ENCODE measurements around the gene CHGA.

CHGA gene

DNA sequence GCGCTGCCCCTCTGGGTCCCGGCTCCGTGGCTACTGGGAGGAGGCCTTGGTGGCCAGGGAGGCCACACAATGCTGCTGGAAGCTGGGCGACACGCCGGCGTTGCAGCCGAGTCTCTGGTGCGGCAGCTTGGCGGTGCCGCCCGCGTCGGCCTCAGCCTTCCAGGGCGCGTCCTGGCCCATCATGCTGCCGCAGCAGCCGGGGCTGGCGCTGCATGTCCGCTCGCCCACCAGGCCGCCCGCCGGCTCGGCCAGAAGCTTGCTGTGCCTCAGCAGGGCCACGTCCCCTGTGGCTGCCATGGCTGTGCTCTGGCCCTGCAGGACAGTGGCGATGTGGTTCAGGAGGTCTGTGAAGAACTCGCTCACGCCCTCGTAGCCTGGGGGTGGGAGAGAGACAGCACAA is 18.6 kb downstream of the CHGA start:
- CTCF ChIA-PET = no interaction called here
- H3K27ac ChIP-seq = no peak overlapping the region
- DNase-seq (ENCODE audit: low spot score) = no peak
- TF ChIP-seq, protein P1, sequence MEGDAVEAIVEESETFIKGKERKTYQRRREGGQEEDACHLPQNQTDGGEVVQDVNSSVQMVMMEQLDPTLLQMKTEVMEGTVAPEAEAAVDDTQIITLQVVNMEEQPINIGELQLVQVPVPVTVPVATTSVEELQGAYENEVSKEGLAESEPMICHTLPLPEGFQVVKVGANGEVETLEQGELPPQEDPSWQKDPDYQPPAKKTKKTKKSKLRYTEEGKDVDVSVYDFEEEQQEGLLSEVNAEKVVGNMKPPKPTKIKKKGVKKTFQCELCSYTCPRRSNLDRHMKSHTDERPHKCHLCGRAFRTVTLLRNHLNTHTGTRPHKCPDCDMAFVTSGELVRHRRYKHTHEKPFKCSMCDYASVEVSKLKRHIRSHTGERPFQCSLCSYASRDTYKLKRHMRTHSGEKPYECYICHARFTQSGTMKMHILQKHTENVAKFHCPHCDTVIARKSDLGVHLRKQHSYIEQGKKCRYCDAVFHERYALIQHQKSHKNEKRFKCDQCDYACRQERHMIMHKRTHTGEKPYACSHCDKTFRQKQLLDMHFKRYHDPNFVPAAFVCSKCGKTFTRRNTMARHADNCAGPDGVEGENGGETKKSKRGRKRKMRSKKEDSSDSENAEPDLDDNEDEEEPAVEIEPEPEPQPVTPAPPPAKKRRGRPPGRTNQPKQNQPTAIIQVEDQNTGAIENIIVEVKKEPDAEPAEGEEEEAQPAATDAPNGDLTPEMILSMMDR (conservative IDR thresholded peaks at IDR 0.05; ENCODE audit: low read depth) = no peak
- POLR2A ChIA-PET (ENCODE audit: low non-redundant PET) = no interaction called here

DNA sequence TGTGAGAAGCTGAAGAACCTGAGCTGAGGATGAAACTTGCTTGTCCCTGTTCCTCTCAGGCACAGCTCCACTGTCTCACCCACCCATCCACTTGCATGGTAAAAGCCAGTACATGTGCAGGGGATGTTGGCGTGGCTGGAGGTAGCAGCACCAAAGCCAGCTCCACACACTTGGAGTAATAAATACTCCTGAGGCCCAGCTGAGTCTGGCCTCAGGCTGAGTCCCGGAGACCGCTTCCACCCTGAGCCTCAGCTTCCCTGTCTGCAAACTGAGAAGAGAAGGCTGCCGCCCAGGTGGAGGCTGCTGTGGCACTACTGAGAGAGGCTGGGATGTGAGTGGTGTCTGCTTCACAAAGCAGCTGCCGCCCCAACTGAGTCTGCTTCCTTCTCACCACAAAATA is 19.2 kb downstream of the CHGA start:
- DNase-seq (ENCODE audit: low spot score) = no peak
- TF ChIP-seq, protein P1 (conservative IDR thresholded peaks at IDR 0.05; ENCODE audit: low read depth) = no peak
- peak overlapping the region; percentile 15; the same call in 1 of the 2 replicates for H3K27ac ChIP-seq
- ChIA-PET POLR2A (ENCODE audit: low non-redundant PET) (no interaction called here), CTCF (no interaction called here)

DNA sequence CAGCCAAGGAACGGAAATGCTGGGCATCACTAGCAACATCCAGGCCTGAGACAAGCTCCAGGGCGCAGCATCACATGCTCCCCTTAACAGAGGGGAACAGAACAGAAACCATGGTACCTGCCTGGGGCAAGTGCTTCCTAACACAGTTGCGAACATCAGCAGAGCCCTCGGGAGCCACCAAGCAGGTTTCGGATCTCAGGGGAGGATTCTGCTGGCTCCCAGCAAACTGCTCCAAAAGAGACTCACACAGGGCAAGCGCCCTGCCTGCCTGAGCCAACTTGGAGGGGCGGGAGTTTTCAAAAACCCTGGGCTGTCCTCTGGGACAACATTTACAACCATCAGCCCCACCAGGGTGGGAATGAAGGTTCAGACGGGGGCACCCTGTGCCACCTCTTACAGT is 19.6 kb downstream of the CHGA start:
- DNase-seq (ENCODE audit: low spot score) = no peak
- TF ChIP-seq, protein P1 (conservative IDR thresholded peaks at IDR 0.05; ENCODE audit: low read depth) = no peak
- peak overlapping the region; percentile 15; the same call in 1 of the 2 replicates for H3K27ac ChIP-seq
- ChIA-PET CTCF (no interaction called here), POLR2A (ENCODE audit: low non-redundant PET) (no interaction called here)

DNA sequence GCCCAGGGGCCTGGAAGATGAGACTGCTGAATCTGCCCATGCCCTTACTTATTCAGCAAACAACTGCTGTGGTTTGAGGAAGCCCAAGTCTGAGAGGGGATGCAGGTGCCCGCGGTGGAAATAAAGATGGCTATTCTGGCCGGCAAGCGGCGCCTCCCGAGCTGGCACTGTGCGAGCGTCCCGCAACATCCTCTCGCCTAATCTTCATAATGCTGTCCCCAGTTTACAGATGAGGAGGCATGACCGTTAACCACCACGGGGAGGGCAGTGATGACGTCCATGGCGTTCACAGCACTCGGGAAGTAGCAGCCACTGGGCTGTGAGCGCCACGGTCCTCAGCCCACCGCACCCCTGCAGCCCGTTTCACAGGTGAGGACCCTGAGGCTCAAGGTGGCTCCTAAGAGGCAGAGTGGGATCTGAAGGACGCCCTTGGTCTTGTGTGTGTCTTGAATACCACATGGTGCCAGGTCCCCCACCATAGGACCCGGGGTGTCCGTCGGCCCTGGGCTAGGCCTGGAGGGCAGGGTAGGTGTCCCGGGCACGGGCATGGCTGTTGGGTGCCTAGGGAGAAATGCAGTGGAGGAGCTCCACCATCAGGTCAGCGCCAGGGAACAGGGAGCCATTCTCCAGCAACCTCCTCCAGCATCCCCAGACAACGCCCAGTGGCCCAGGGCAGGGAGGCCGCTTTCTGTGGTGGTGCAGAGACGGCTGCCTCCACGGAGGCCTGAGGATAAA is 20.2 kb downstream of the CHGA start:
- 0 out of 2 replicates have a peak overlapping the region, but pooled peaks have one; percentile 15 for H3K27ac ChIP-seq
- POLR2A ChIA-PET (ENCODE audit: low non-redundant PET) = no interaction called here
- DNase-seq (ENCODE audit: low spot score) = no peak
- CTCF ChIA-PET = no interaction called here
- TF ChIP-seq, protein P1 (conservative IDR thresholded peaks at IDR 0.05; ENCODE audit: low read depth) = no peak

DNA sequence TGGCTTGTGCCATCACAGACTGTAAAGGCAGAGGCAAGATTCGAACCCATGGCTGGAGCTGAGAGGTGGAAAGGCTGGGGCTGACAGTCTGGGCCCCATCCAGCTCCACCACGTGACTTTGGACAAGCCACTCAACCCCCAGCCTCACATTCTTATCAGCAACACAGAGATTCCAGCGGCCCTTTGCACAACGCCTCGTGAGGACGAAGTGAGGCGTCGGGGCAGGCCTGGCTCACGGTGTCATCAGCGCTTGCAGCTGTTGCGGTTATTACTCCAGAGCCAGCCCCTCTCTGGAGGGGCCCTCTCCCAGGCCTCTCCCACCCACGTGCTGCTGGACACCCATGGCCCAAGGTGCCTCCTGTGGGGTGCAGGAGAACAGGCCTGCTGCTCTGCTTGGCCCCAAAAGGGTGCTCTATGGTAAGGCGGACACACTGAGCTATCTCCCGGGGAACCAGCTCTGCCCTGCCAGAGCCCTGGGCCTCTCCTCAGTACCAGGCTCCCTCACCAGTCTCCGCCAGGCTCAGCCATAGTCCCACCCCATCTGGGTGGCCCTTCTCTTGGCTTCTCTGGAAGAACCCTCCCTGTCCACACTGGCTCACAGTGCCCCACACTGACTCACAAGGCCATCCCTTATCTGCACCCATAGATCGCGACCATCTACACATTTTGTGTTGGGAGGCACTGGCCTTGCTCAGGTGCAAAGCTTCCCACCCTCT is 21.1 kb downstream of the CHGA start:
- no peak overlapping the region for H3K27ac ChIP-seq
- TF ChIP-seq, protein P1 (conservative IDR thresholded peaks at IDR 0.05; ENCODE audit: low read depth) = no peak
- POLR2A ChIA-PET (ENCODE audit: low non-redundant PET) = no interaction called here
- no peak for DNase-seq (ENCODE audit: low spot score)
- CTCF ChIA-PET = interaction anchor here (0.7 to 1.1 kb wide), 2 partner anchors 64 to 198 kb away, joined by 3 to 5 read pairs; no protein-coding TSS in a partner anchor

DNA sequence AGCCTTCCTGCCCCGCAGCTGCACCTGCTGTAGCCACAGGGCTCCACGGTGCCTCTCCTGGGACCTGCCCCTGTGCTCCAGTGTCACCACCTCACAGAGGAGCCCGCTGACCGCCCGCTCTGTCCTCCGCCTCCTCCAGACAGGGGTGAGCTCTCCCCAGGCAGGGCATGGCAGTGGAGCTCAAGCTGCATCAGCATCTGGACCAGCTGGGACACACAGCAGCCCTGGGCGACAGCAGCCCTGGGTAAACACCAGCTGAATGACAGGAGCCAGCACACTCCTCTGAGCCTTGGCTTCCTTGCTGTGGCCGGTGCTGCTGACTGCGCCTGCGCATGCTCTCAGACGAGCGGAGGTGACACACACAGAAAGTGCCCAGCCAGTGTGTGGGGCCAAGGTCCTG is 22.0 kb downstream of the CHGA start:
- ChIA-PET POLR2A (ENCODE audit: low non-redundant PET) (interaction anchor here (0.5 kb wide), 1 partner anchor 211 kb away, joined by 4 read pairs; no protein-coding TSS in a partner anchor), CTCF (interaction anchor here (0.6 to 1.1 kb wide), 2 partner anchors 65 to 222 kb away, joined by 3 to 4 read pairs; no protein-coding TSS in a partner anchor)
- DNase-seq (ENCODE audit: low spot score) = no peak
- peak overlapping the region; percentile 66 for H3K27ac ChIP-seq
- TF ChIP-seq, protein P1 (conservative IDR thresholded peaks at IDR 0.05; ENCODE audit: low read depth) = no peak

Data from RWPE1 (cell line).